ENCODE results near the gene REST. TPM values are rescaled to one million over a fixed set of nuclear protein-coding genes. Genes with fewer than 3 reads are reported as not detected.

The REST gene
- total RNA-seq, 1 experiment from 2014 or later, result 98.1 TPM

DNA sequence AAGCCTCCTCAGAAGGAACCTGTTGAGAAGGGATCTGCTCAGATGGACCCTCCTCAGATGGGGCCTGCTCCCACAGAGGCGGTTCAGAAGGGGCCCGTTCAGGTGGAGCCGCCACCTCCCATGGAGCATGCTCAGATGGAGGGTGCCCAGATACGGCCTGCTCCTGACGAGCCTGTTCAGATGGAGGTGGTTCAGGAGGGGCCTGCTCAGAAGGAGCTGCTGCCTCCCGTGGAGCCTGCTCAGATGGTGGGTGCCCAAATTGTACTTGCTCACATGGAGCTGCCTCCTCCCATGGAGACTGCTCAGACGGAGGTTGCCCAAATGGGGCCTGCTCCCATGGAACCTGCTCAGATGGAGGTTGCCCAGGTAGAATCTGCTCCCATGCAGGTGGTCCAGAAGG lies 22.9 kb downstream of the REST start:
- no peak overlapping the region for H2BK120ac ChIP-seq (ENCODE audit: low read depth, low read length, poor library complexity, severe bottlenecking)
- no peak overlapping the region for H3K27ac ChIP-seq (ENCODE audit: insufficient read length, low read depth, low read length)
- no peak overlapping the region for H4K8ac ChIP-seq (replicated peaks; ENCODE audit: insufficient read length, low read depth, low read length)
- H3K23ac ChIP-seq (ENCODE audit: insufficient read length, low read depth, low read length), result no peak overlapping the region
- H4K5ac ChIP-seq (ENCODE audit: insufficient read length, low read depth, low read length), result no peak overlapping the region
- no peak for TF ChIP-seq CTCF (conservative IDR thresholded peaks at IDR 0.05)
- H3K4me2 ChIP-seq (ENCODE audit: insufficient read depth, insufficient read length, low read length), result no peak overlapping the region
- no peak overlapping the region for H3K56ac ChIP-seq (ENCODE audit: insufficient read length, low read depth, low read length)
- no peaks in the 10 kb centered on the region for H3K27me3 Mint-ChIP-seq (ENCODE audit: low read depth)
- no peaks in the 10 kb centered on the region for H3K9me3 Mint-ChIP-seq
- H4K20me1 ChIP-seq (ENCODE audit: control insufficient read depth, insufficient read depth, insufficient read length), result no peaks in the 10 kb centered on the region
- H3K4ac ChIP-seq (ENCODE audit: low read depth, low read length), result no peak overlapping the region
- no peak overlapping the region for H3K14ac ChIP-seq (ENCODE audit: insufficient read depth, low read length)
- no peak overlapping the region for H3K9ac ChIP-seq (ENCODE audit: extremely low read depth, insufficient read length, low read length)
- H3K79me2 ChIP-seq (ENCODE audit: insufficient read depth, low read length), result no peaks in the 10 kb centered on the region; the same call in 1 of the 2 replicates
- no peaks in the 10 kb centered on the region for H3K4me1 ChIP-seq (ENCODE audit: insufficient read depth, low read length)
- no peak overlapping the region for H3K18ac ChIP-seq (ENCODE audit: insufficient read length, low read depth, low read length)
- no CpG with 5 or more reads among the region's 7 CpGs for WGBS (ENCODE audit: extremely low coverage, insufficient read length, low lambda C conversion rate)
- H3K27ac Mint-ChIP-seq, result no peak overlapping the region
- no peak overlapping the region for H3T11ph ChIP-seq (ENCODE audit: low read length)
- peaks cover 10 to 52% (median 39%) of the 10 kb centered on the region in 3 experiments; a peak in 6 of 7 replicates for H3K36me3 Mint-ChIP-seq (ENCODE audit: insufficient read depth in 1 of 3, low read depth in 3 of 3)
- no peak overlapping the region for H2AFZ ChIP-seq (ENCODE audit: low read length)
- H3K4me1 Mint-ChIP-seq, result no peaks in the 10 kb centered on the region
- no peak overlapping the region for H2BK5ac ChIP-seq (ENCODE audit: insufficient read length, low read length)
- H3K27me3 ChIP-seq (ENCODE audit: insufficient read depth, low read length), result no peaks in the 10 kb centered on the region
- no peak overlapping the region for H2AK5ac ChIP-seq (ENCODE audit: insufficient read length, low read length)
- H2BK15ac ChIP-seq (ENCODE audit: low read depth, low read length), result no peak overlapping the region
- no peaks in the 10 kb centered on the region for H3K79me1 ChIP-seq (ENCODE audit: insufficient read depth, low read depth, low read length, poor library complexity, severe bottlenecking)
- H2BK12ac ChIP-seq (ENCODE audit: insufficient read length, low read depth, low read length), result no peak overlapping the region
- DNase-seq, result no peak
- H3K9me3 ChIP-seq (ENCODE audit: control insufficient read depth, low read depth, low read length), result no peaks in the 10 kb centered on the region
- no peak overlapping the region for H2BK20ac ChIP-seq (ENCODE audit: low read depth, low read length, poor library complexity, severe bottlenecking)
- no peaks in the 10 kb centered on the region for H3K23me2 ChIP-seq (ENCODE audit: insufficient read length, low read depth, low read length, poor library complexity, severe bottlenecking)
- no peak overlapping the region for H3K4me3 Mint-ChIP-seq
- H4K91ac ChIP-seq (ENCODE audit: insufficient read length, low read depth, low read length), result no peak overlapping the region

Data from H9 (cell line).